NCI-H146 (cell line): ENCODE data around the gene SDK1.
A peak's percentile ranks its signal among the peaks of the same experiment; 100 is the strongest.
"Not testable (repeated sequence)": the region's sequence is repeated elsewhere in the genome, so short reads cannot be mapped to it uniquely, and the experiment has no call there.

Experiments used
- DNase-seq: peaks from one replicate; lab custom pipeline; 2025; lab: John Stamatoyannopoulos, UW

Gene SDK1

GRCh38 chr7:3959364-3959763 lies 658.3 kb downstream of the SDK1 start:
- no peak for DNase-seq

- no peak for DNase-seq
Observed at GRCh38 chr7:3960050-3960763, 659.2 kb downstream of the SDK1 start.

- DNase-seq: no peak
Observed at GRCh38 chr7:3960942-3961341, 659.9 kb downstream of the SDK1 start.

- no peak for DNase-seq
Observed at GRCh38 chr7:3961857-3962503, 660.9 kb downstream of the SDK1 start.

GRCh38 chr7:3963768-3964167 lies 662.7 kb downstream of the SDK1 start:
- DNase-seq: not testable (repeated sequence)

GRCh38 chr7:3964980-3965606 lies 664.0 kb downstream of the SDK1 start:
- DNase-seq: no peak

- DNase-seq: no peak
Observed at GRCh38 chr7:3965794-3966395, 664.8 kb downstream of the SDK1 start.

GRCh38 chr7:3968234-3968633 lies 667.2 kb downstream of the SDK1 start:
- no peak for DNase-seq

GRCh38 chr7:3969286-3969685 lies 668.2 kb downstream of the SDK1 start:
- DNase-seq: no peak

- no peak for DNase-seq
Observed at GRCh38 chr7:3971323-3971722, 670.3 kb downstream of the SDK1 start.

- DNase-seq: no peak
Observed at GRCh38 chr7:3973264-3973663, 672.2 kb downstream of the SDK1 start.

GRCh38 chr7:3974329-3974728 lies 673.3 kb downstream of the SDK1 start:
- DNase-seq: no peak

GRCh38 chr7:3975371-3975770 lies 674.3 kb downstream of the SDK1 start:
- DNase-seq: no peak

GRCh38 chr7:3977391-3977790 lies 676.3 kb downstream of the SDK1 start:
- no peak for DNase-seq

GRCh38 chr7:3978839-3979238 lies 677.8 kb downstream of the SDK1 start:
- no peak for DNase-seq

GRCh38 chr7:3979611-3980299 lies 678.7 kb downstream of the SDK1 start:
- DNase-seq: no peak

- DNase-seq: peak; percentile 35
Observed at GRCh38 chr7:3980300-3980643, 679.2 kb downstream of the SDK1 start.

GRCh38 chr7:3981281-3981680 lies 680.2 kb downstream of the SDK1 start:
- no peak for DNase-seq

GRCh38 chr7:3984456-3984855 lies 683.4 kb downstream of the SDK1 start:
- DNase-seq: no peak

- DNase-seq: no peak
Observed at GRCh38 chr7:3986927-3987326, 685.9 kb downstream of the SDK1 start.

GRCh38 chr7:3987426-3987927 lies 686.4 kb downstream of the SDK1 start:
- DNase-seq: no peak

- no peak for DNase-seq
Observed at GRCh38 chr7:3989723-3990122, 688.7 kb downstream of the SDK1 start.
